Lower lobe of right lung (tissue), 2 donors: Measurements from ENCODE around the gene PHF13. TPM values are rescaled to one million over a fixed set of nuclear protein-coding genes. Genes with fewer than 3 reads are reported as not detected.
"Not testable (repeated sequence)": the region's sequence is repeated elsewhere in the genome, so short reads cannot be mapped to it uniquely, and the experiment has no call there.

ENCODE experiments used
- ATAC-seq, 2 donors: fragments of 200-7000 bp; cut with Tn5 transposase; one replicate each; pipeline ENCODE4 v1.9.1; 2020 to 2022; ENCODE audit warnings: mild to moderate bottlenecking in 2 of 2, moderate library complexity in 2 of 2
- DNase-seq: peaks from one replicate; pipeline ENCODE4 v3.0.0-alpha.2; 2020
- H3K27ac ChIP-seq: fragments of 200-600 bp; one replicate; pipeline ENCODE4 v1.8.0; 2022
- H3K27me3 ChIP-seq: fragments of 200-600 bp; one replicate; pipeline ENCODE4 v1.8.0; 2022; ENCODE audit warnings: low read depth
- H3K36me3 ChIP-seq: fragments of 200-600 bp; one replicate; pipeline ENCODE4 v1.8.0; 2022; ENCODE audit warnings: mild to moderate bottlenecking
- H3K4me1 ChIP-seq: fragments of 200-600 bp; one replicate; pipeline ENCODE4 v1.8.0; 2022
- H3K4me3 ChIP-seq: fragments of 200-600 bp; one replicate; pipeline ENCODE4 v1.8.0; 2022; ENCODE audit warnings: mild to moderate bottlenecking
- H3K9me3 ChIP-seq: fragments of 200-600 bp; one replicate; pipeline ENCODE4 v1.8.0; 2022
- CTCF ChIP-seq: fragments of 200-600 bp; IDR thresholded peaks from one replicate; pipeline ENCODE4 v1.8.0; 2022; ENCODE audit warnings: antibody characterized with exemption, mild to moderate bottlenecking
- intact Hi-C: fragments of 100-400 bp; cut with DNase I; formaldehyde crosslinking; loops from one replicate; pipeline ENCODE4 v1.11.0; 2022
- total RNA-seq: library from RNA; stranded (reverse); fragmentation: NEBNext Ultra II Directional; extraction: Animal tissue kit (Norgen Biotek cat#: 25700); gene quantifications from one replicate; pipeline ENCODE4 v1.2.1, GENCODE V29; 2021
- donor health status: DM: no; HTN: yes; CAD: no; lungs with severe emphysema.

The PHF13 gene
- total RNA-seq, 1 donor from 2014 or later = 10.2 TPM

GRCh38 chr1:6597777-6598131 lies 15.8 kb upstream of the PHF13 start:
- DNase-seq = no peak
- Histone ChIP-seq H3K4me3 (no peak overlapping the region), H3K27ac (no peak overlapping the region), H3K27me3 (no peaks in the 10 kb centered on the region), H3K9me3 (no peaks in the 10 kb centered on the region), H3K36me3 (peaks cover 69% of the 10 kb centered on the region), H3K4me1 (peaks cover 49% of the 10 kb centered on the region)
- intact Hi-C loops = no loop called here
- TF ChIP-seq CTCF = no peak
- no peak for ATAC-seq

- intact Hi-C loops = no loop called here
- no peak for ATAC-seq
- Histone ChIP-seq H3K9me3 (no peaks in the 10 kb centered on the region), H3K27ac (peak overlapping the region; percentile 100), H3K4me3 (peak overlapping the region; percentile 92), H3K27me3 (no peaks in the 10 kb centered on the region), H3K36me3 (peaks cover 53% of the 10 kb centered on the region), H3K4me1 (peaks cover 60% of the 10 kb centered on the region)
- DNase-seq = no peak
- no peak for TF ChIP-seq CTCF
These were observed 14.2 kb upstream of the PHF13 start for GRCh38 chr1:6599141-6599975.

- ATAC-seq, H3K9me3 ChIP-seq, intact Hi-C loops, DNase-seq, H3K27me3 ChIP-seq: not testable (repeated sequence)
- H3K4me3 ChIP-seq = peak overlapping the region; percentile 92
- peaks cover 47% of the 10 kb centered on the region for H3K36me3 ChIP-seq
- H3K4me1 ChIP-seq = peaks cover 66% of the 10 kb centered on the region
- H3K27ac ChIP-seq = peak overlapping the region; percentile 100
These were observed 13.5 kb upstream of the PHF13 start for GRCh38 chr1:6599991-6600390.

- Histone ChIP-seq H3K9me3 (no peaks in the 10 kb centered on the region), H3K4me1 (peaks cover 71% of the 10 kb centered on the region), H3K36me3 (peaks cover 41% of the 10 kb centered on the region), H3K27me3 (no peaks in the 10 kb centered on the region), H3K27ac (peak overlapping the region; percentile 100), H3K4me3 (peak overlapping the region; percentile 92)
- ATAC-seq = no peak
- DNase-seq = no peak
- no peak for TF ChIP-seq CTCF
- intact Hi-C loops = no loop called here
These were observed 13.0 kb upstream of the PHF13 start for GRCh38 chr1:6600410-6601048.

GRCh38 chr1:6601049-6601922 lies 12.2 kb upstream of the PHF13 start:
- Histone ChIP-seq H3K36me3 (peaks cover 34% of the 10 kb centered on the region), H3K27ac (peak overlapping the region; percentile 100), H3K9me3 (no peaks in the 10 kb centered on the region), H3K27me3 (no peaks in the 10 kb centered on the region), H3K4me1 (peaks cover 67% of the 10 kb centered on the region), H3K4me3 (peak overlapping the region; percentile 92)
- intact Hi-C loops = no loop called here
- TF ChIP-seq CTCF = no peak
- DNase-seq (peak; percentile 75), ATAC-seq (peak; percentile 48 to 54)
